Brain microvascular endothelial cell (primary cell): ENCODE data around the gene ZCCHC18.
A peak's percentile ranks its signal among the peaks of the same experiment; 100 is the strongest.

ENCODE experiments used
- DNase-seq: peaks from one replicate; pipeline ENCODE4 v3.0.0-alpha.2; 2020
- H3K27ac ChIP-seq: fragments of 250-450 bp; sonication (Bioruptor Pico); 2 replicates; pipeline ENCODE4 v1.5.1; 2020; ENCODE audit warnings: mild to moderate bottlenecking, moderate library complexity
- H3K27me3 ChIP-seq: fragments of 250-450 bp; sonication (Bioruptor Pico); replicated peaks from 2 replicates; pipeline ENCODE4 v1.5.1; 2020; ENCODE audit warnings: mild to moderate bottlenecking
- H3K36me3 ChIP-seq: fragments of 250-450 bp; sonication (Bioruptor Pico); replicated peaks from 2 replicates; pipeline ENCODE4 v1.5.1; 2020; ENCODE audit warnings: mild to moderate bottlenecking
- H3K4me3 ChIP-seq: 2 replicates; pipeline ENCODE4 v1.5.1; 2011; ENCODE audit warnings: low read depth, mild to moderate bottlenecking, control low read depth, low read length, moderate library complexity
- in situ Hi-C: cut with HindIII; loops from 2 replicates; pipeline ENCODE4 v1.10.0; 2017; ENCODE audit warnings: low sequenced_read_pairs, low pct_ligation_motif_present
- TF ChIP-seq, protein P1 (sequence below): IDR thresholded peaks from 2 replicates; pipeline ENCODE4 v1.5.1; 2011; ENCODE audit warnings: low read depth, mild to moderate bottlenecking, moderate library complexity, low read length, control low read depth, inconsistent platforms; ENCODE audit errors: missing control alignments

The ZCCHC18 gene

DNA sequence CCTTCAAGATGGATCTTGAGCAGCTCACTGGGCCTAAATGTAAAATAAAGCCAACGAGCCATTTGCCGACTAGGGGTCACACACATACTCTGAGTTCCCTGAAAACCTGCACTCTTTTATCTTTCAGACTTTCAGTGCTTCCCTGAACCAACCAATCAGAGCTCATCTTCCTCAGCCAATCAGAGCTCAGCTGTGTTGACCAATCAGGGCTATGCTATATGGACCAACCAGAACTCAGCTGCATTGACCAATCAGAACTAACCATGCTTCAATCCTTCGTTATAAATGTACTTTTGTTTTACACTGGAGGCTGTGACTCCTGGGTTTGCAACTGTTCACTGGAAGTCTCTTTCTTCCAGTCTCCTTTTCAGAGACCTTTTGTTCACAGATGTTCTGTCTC lies 25.2 kb downstream of the ZCCHC18 start:
- no peaks in the 10 kb centered on the region for H3K27me3 ChIP-seq
- TF ChIP-seq, protein P1, sequence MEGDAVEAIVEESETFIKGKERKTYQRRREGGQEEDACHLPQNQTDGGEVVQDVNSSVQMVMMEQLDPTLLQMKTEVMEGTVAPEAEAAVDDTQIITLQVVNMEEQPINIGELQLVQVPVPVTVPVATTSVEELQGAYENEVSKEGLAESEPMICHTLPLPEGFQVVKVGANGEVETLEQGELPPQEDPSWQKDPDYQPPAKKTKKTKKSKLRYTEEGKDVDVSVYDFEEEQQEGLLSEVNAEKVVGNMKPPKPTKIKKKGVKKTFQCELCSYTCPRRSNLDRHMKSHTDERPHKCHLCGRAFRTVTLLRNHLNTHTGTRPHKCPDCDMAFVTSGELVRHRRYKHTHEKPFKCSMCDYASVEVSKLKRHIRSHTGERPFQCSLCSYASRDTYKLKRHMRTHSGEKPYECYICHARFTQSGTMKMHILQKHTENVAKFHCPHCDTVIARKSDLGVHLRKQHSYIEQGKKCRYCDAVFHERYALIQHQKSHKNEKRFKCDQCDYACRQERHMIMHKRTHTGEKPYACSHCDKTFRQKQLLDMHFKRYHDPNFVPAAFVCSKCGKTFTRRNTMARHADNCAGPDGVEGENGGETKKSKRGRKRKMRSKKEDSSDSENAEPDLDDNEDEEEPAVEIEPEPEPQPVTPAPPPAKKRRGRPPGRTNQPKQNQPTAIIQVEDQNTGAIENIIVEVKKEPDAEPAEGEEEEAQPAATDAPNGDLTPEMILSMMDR, result no peak
- no peak overlapping the region for H3K27ac ChIP-seq
- DNase-seq, result peak; percentile 8
- in situ Hi-C loops, result no loop called here
- H3K36me3 ChIP-seq, result no peaks in the 10 kb centered on the region
- H3K4me3 ChIP-seq, result no peak overlapping the region

DNA sequence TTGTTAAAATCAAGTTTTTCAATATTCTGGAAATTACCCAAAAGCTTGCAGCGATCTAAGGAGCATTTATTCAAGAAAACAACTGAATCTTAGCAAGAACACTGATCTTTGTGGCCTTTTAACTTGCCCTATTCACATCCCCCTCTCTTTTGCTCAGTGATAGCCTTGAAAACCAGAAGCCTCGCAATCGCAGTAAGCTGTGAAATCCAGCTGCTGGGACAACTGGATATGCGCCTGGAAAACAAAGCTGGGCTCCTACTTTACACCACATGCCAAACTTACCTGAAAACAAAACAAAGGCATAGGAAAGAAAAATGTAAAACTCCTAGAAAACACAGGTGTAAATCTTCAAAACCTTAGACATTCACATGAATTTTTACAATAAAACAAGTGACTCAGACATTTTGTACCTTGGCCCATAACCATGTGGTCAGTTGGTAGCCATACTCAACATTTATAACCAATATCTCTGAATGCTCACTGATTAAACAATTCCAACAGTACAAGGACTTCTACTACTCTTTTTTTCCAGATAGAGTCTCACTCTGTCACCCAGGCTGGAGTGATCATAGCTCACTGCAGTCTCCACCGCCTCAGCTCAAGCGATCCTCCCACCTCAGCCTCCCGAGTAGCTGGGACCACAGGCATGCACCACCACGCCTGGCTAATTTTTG lies 28.9 kb downstream of the ZCCHC18 start:
- no peak for DNase-seq
- no peak overlapping the region for H3K27ac ChIP-seq
- H3K4me3 ChIP-seq, result no peak overlapping the region
- H3K27me3 ChIP-seq, result no peaks in the 10 kb centered on the region
- no peaks in the 10 kb centered on the region for H3K36me3 ChIP-seq
- TF ChIP-seq, protein P1, result no peak
- in situ Hi-C loops, result no loop called here

DNA sequence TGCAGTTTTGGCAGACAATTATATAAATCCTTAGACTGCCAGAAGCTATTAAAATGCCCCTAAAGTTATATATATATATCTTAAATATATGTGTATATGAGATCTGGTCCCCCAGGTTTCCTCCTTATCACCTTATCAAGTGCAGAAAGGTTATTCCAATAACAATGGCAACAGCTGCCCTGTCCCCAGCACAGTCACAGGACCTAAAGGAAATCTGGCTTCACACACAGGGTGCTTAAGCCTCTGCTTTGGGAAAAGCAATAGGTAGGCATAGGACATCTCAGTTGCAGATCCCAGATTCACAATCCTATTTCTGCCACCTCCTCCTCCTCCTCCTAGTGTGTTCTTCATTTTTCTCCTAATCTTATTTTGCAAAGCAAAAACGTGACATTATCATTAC lies 38.7 kb downstream of the ZCCHC18 start:
- in situ Hi-C loops, result no loop called here
- DNase-seq, result no peak
- TF ChIP-seq, protein P1, result no peak
- H3K27ac ChIP-seq, result no peak overlapping the region
- H3K36me3 ChIP-seq, result no peaks in the 10 kb centered on the region
- no peaks in the 10 kb centered on the region for H3K27me3 ChIP-seq
- H3K4me3 ChIP-seq, result no peak overlapping the region

DNA sequence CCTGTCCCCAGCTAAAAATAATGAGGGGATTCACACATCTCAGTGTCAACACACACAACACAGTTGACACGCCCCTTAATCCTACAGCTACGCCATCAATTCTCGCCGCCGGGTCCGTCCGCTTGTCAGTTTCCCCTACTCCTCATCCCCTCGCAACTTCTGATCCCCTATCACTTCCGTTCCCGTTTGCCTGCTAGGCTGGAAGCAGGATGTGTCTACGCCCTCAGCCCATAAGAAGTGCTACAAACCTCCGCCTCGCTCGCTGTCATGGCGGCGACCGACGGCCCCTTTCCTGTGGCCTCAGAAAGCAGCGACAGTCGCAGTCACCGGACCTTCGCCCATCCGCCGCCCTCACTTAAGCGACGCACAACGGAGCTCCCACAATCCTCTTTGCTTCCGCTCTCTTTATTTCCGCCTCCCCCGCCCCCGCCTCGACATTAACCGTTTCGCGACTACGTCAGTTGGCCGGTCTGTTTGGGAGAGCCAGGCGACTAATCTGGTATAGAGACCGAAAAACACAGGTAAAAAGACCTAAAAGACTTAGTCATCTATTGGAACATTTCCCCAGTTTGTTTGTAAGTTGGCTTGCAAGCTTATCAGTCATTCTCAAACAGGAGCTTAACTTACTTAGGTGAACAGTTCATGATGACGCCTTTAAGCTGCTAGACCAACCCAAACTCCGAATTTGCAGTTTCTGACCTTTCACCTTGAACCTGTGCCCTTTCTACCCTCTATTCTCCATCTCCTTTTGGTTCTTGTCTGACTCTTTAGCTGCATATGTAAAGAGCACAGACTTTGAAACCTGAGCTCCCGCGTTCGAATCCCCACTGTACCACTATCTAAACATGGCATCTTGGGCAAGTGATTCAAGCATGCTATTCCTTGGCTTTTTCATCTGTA lies 44.6 kb downstream of the ZCCHC18 start, which contains the start of gene SLC25A53:
SLC25A53 (minus strand) TSS at position 380 of the 900 bp plus-strand sequence. CDS start 51,752 bp downstream, outside the sequence.
- Histone ChIP-seq H3K4me3 (peak within 1 kb of the TSS; percentile 75), H3K36me3 (no peaks in the 10 kb centered on the region), H3K27me3 (no peaks in the 10 kb centered on the region), H3K27ac (peak within 1 kb of the TSS; percentile 94)
- TF ChIP-seq, protein P1, result no peak
- in situ Hi-C loops, result no loop called here
- peak; percentile 67 for DNase-seq
